CD14-positive monocyte (primary cell): ENCODE results near the gene PTK7. TPM values are rescaled to one million over a fixed set of nuclear protein-coding genes. Genes with fewer than 3 reads are reported as not detected.

Experiments
- DNase-seq, 3 donors: peaks; one replicate each; pipeline ENCODE4 v3.0.0-alpha.2; 2011 to 2022
- H2AFZ ChIP-seq: 2 replicates; pipeline ENCODE4 v1.6.0; 2012; ENCODE audit warnings: mild to moderate bottlenecking, low read depth, low read length, inconsistent platforms; ENCODE audit not compliant: insufficient read depth, poor library complexity, severe bottlenecking
- H3K27ac ChIP-seq, 2 donors: 1 replicate in 1 of 2; 2 replicates in 1 of 2; pipeline ENCODE4 v1.5.1; 2012 to 2013; ENCODE audit warnings: low read length in 2 of 2, control low read depth in 1 of 2, inconsistent platforms in 1 of 2, low read depth in 1 of 2, mild to moderate bottlenecking in 1 of 2
- H3K27me3 ChIP-seq, 2 donors: one replicate each; pipeline versions ENCODE4 v1.6.0 to v1.6.1; 2011 to 2013; ENCODE audit warnings: low read length in 2 of 2; ENCODE audit not compliant: control insufficient read depth in 2 of 2, insufficient read depth in 2 of 2
- H3K36me3 ChIP-seq, 2 donors: replicated peaks in 1 of 2; 1 replicate in 1 of 2; 2 replicates in 1 of 2; pipeline versions ENCODE4 v1.5.1 to v1.6.1; 2012 to 2013; ENCODE audit warnings: low read length in 2 of 2, control low read depth in 1 of 2, inconsistent platforms in 1 of 2, mild to moderate bottlenecking in 1 of 2; ENCODE audit not compliant: insufficient read depth in 2 of 2, control insufficient read depth in 1 of 2
- H3K4me1 ChIP-seq, 2 donors: 1 replicate in 1 of 2; 2 replicates in 1 of 2; pipeline versions ENCODE4 v1.5.1 to v1.6.1; 2012 to 2013; ENCODE audit warnings: low read length in 2 of 2, control low read depth in 1 of 2, inconsistent platforms in 1 of 2, mild to moderate bottlenecking in 1 of 2, moderate library complexity in 1 of 2; ENCODE audit not compliant: insufficient read depth in 2 of 2, control insufficient read depth in 1 of 2
- H3K4me2 ChIP-seq: replicated peaks from 2 replicates; pipeline ENCODE3; 2012; ENCODE audit warnings: low read length, moderate library complexity, mild to moderate bottlenecking; ENCODE audit not compliant: poor library complexity, severe bottlenecking; ENCODE audit errors: extremely low read depth
- H3K4me3 ChIP-seq, 3 experiments: fragments of 200-600 bp in 1 of 3; sonication (generic) in 1 of 3; replicated peaks in 1 of 3; 1 replicate in 2 of 3; 2 replicates in 1 of 3; pipeline ENCODE4 v1.5.1; 2011 to 2013; ENCODE audit warnings: low read length in 3 of 3, mild to moderate bottlenecking in 3 of 3, control low read depth in 2 of 3, low read depth in 2 of 3, inconsistent platforms in 1 of 3, moderate library complexity in 1 of 3
- H3K79me2 ChIP-seq: 2 replicates; pipeline ENCODE4 v1.6.0; 2012; ENCODE audit warnings: mild to moderate bottlenecking, control low read depth, inconsistent platforms, low read length, moderate library complexity; ENCODE audit not compliant: insufficient read depth
- H3K9ac ChIP-seq: 2 replicates; pipeline ENCODE4 v1.6.0; 2017; ENCODE audit warnings: low read length, mild to moderate bottlenecking; ENCODE audit not compliant: insufficient read depth, poor library complexity, severe bottlenecking
- H3K9me3 ChIP-seq, 2 donors: replicated peaks in 1 of 2; 1 replicate in 1 of 2; 2 replicates in 1 of 2; pipeline versions ENCODE4 v1.5.1 to v1.6.1; 2012 to 2013; ENCODE audit warnings: low read length in 2 of 2, control low read depth in 1 of 2; ENCODE audit not compliant: control insufficient read depth in 1 of 2, insufficient read depth in 1 of 2
- H4K20me1 ChIP-seq: 2 replicates; pipeline ENCODE4 v1.6.0; 2012; ENCODE audit warnings: mild to moderate bottlenecking, low read length, control low read depth, moderate library complexity; ENCODE audit not compliant: insufficient read depth
- H3K27ac Mint-ChIP-seq, 7 donors: one replicate each; pipeline ENCODE4 v1.8.0; 2020; ENCODE audit warnings: mild to moderate bottlenecking in 7 of 7, mixed read lengths in 7 of 7, moderate library complexity in 6 of 7, inconsistent platforms in 2 of 7
- H3K27me3 Mint-ChIP-seq, 3 donors: one replicate each; pipeline ENCODE4 v1.8.0; 2021 to 2022; ENCODE audit warnings: low read depth in 3 of 3, mild to moderate bottlenecking in 3 of 3, mixed read lengths in 3 of 3, moderate library complexity in 3 of 3, inconsistent platforms in 1 of 3
- H3K36me3 Mint-ChIP-seq, 2 donors: one replicate each; pipeline ENCODE4 v1.8.0; 2020; ENCODE audit warnings: mixed read lengths in 2 of 2, inconsistent platforms in 1 of 2, mild to moderate bottlenecking in 1 of 2
- H3K4me1 Mint-ChIP-seq: one replicate; pipeline ENCODE4 v1.8.0; 2020; ENCODE audit warnings: mild to moderate bottlenecking, mixed read lengths
- H3K4me3 Mint-ChIP-seq, 2 donors: one replicate each; pipeline ENCODE4 v1.8.0; 2020; ENCODE audit warnings: mild to moderate bottlenecking in 2 of 2, mixed read lengths in 2 of 2, moderate library complexity in 1 of 2
- H3K9me3 Mint-ChIP-seq, 7 donors: one replicate each; pipeline ENCODE4 v1.8.0; 2020 to 2022; ENCODE audit warnings: mixed read lengths in 7 of 7, mild to moderate bottlenecking in 6 of 7, moderate library complexity in 6 of 7, inconsistent platforms in 2 of 7
- WGBS: methylation state at CpG from one replicate; pipeline ENCODE4 v1.1.5; 2013; ENCODE audit warnings: missing lambda C conversion rate; ENCODE audit not compliant: insufficient coverage; 5-methylcytosine and 5-hydroxymethylcytosine counted together
- intact Hi-C, 2 donors: fragments of 100-400 bp; cut with micrococcal nuclease; formaldehyde crosslinking; loops; one replicate each; pipeline versions ENCODE4 v1.15.0 to v1.15.1; 2023
- polyA plus RNA-seq, 3 donors: library from polyadenylated mRNA; depleted of rRNA in 1 of 3; unstranded in 2 of 3; stranded (reverse) in 1 of 3; fragments of 300-500 nt in 2 of 3; fragments of >200 nt in 1 of 3; fragmentation: Illumina TruSeq in 2 of 3; gene quantifications; 1 replicate in 2 of 3; 2 replicates in 1 of 3; pipeline ENCODE4 v1.2.3, GENCODE V29; 2012 to 2021
- TF ChIP-seq, protein P1 (sequence below): fragments of 200-600 bp; IDR thresholded peaks from one replicate; pipeline ENCODE4 v1.8.0; 2022; ENCODE audit warnings: antibody characterized with exemption, mild to moderate bottlenecking

The PTK7 gene
- polyA plus RNA-seq, 3 donors, result 0.19 TPM; not detected in 2

- H3K27me3 Mint-ChIP-seq, result peaks cover 0 to 3% (median 1%) of the 10 kb centered on the region in 3 donors
- Histone ChIP-seq H3K9me3 (no peaks in the 10 kb centered on the region), H4K20me1 (no peaks in the 10 kb centered on the region), H3K4me2 (no peak overlapping the region), H3K27ac (no peak overlapping the region), H3K27me3 (no peaks in the 10 kb centered on the region), H3K4me1 (no peaks in the 10 kb centered on the region), H3K36me3 (no peaks in the 10 kb centered on the region), H3K9ac (no peak overlapping the region), H3K79me2 (no peaks in the 10 kb centered on the region), H3K4me3 (no peak overlapping the region), H2AFZ (no peak overlapping the region)
- no peak overlapping the region for H3K4me3 Mint-ChIP-seq
- H3K9me3 Mint-ChIP-seq, result no peaks in the 10 kb centered on the region
- no peak for DNase-seq
- TF ChIP-seq, protein P1, sequence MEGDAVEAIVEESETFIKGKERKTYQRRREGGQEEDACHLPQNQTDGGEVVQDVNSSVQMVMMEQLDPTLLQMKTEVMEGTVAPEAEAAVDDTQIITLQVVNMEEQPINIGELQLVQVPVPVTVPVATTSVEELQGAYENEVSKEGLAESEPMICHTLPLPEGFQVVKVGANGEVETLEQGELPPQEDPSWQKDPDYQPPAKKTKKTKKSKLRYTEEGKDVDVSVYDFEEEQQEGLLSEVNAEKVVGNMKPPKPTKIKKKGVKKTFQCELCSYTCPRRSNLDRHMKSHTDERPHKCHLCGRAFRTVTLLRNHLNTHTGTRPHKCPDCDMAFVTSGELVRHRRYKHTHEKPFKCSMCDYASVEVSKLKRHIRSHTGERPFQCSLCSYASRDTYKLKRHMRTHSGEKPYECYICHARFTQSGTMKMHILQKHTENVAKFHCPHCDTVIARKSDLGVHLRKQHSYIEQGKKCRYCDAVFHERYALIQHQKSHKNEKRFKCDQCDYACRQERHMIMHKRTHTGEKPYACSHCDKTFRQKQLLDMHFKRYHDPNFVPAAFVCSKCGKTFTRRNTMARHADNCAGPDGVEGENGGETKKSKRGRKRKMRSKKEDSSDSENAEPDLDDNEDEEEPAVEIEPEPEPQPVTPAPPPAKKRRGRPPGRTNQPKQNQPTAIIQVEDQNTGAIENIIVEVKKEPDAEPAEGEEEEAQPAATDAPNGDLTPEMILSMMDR, result no peak
- intact Hi-C loops, result no loop called here
- no peaks in the 10 kb centered on the region for H3K36me3 Mint-ChIP-seq
- no peak overlapping the region for H3K27ac Mint-ChIP-seq
- no peaks in the 10 kb centered on the region for H3K4me1 Mint-ChIP-seq
- 100% methylated on average over 2 of the region's 9 CpGs for WGBS
Measured at GRCh38 chr6:43105538-43106222, 29.6 kb downstream of the PTK7 start.

DNA sequence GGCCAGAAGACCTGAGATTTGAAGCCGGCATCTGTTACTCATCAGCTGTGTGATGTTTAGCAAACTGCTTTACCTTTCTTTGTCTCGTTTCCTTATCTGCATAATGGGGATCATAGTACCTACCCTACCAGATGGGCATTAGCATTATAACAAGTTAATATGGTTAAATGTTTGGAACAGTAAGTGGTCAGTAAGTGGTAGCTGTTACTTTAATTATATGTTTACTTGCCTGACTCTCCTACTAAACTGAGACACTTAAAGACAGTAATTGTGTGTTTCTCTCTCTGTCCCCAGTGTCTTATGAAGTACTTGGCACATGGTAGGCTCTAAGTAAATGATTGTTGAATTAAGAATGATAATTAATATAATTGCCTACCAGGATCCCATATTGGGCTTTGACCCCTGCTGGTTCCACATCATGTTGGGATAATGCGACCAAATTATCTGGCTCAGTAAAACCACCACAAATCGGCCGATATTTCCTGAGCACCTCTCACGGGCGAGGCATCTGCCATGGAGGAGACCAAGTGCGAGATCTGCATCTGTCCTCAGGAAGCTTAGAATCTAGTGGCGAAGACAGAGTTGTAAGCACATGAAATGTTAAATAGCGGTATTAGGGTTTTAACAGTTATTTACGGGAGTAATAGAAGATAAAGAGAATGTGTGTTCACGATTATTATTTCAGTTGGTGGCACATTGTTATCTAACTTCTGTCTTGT, 31.4 kb downstream of the PTK7 start:
- no peak overlapping the region for H3K27ac ChIP-seq
- no peaks in the 10 kb centered on the region for H3K36me3 ChIP-seq
- H3K27me3 Mint-ChIP-seq, result peaks cover 0 to 2% (median 1%) of the 10 kb centered on the region in 3 donors
- H3K9me3 ChIP-seq, result no peaks in the 10 kb centered on the region
- H3K27me3 ChIP-seq, result no peaks in the 10 kb centered on the region
- no peak overlapping the region for H3K27ac Mint-ChIP-seq
- TF ChIP-seq, protein P1, result no peak
- no peak overlapping the region for H2AFZ ChIP-seq
- no peaks in the 10 kb centered on the region for H3K36me3 Mint-ChIP-seq
- no peak for DNase-seq
- H3K4me1 ChIP-seq, result no peaks in the 10 kb centered on the region
- H4K20me1 ChIP-seq, result no peaks in the 10 kb centered on the region
- H3K9me3 Mint-ChIP-seq, result no peaks in the 10 kb centered on the region
- 95% methylated on average over 6 of the region's 12 CpGs for WGBS
- H3K4me3 ChIP-seq, result no peak overlapping the region
- no peaks in the 10 kb centered on the region for H3K79me2 ChIP-seq
- H3K4me1 Mint-ChIP-seq, result no peaks in the 10 kb centered on the region
- no peak overlapping the region for H3K4me3 Mint-ChIP-seq
- intact Hi-C loops, result no loop called here
- no peak overlapping the region for H3K9ac ChIP-seq
- H3K4me2 ChIP-seq, result no peak overlapping the region
